Activated CD8-positive, alpha-beta memory T cell treated with anti-CD3 and anti-CD28 coated beads, Interleukin-2, amount 50 U/mL, for 24 hours (primary cell): ENCODE measurements around the gene PDE4B.

Experiments
- DNase-seq: peaks from one replicate; pipeline ENCODE4 v3.0.0-alpha.2; 2020; ENCODE audit errors: extremely low read depth

Gene PDE4B

GRCh38 chr1:66240491-66241484, 448.1 kb downstream of the PDE4B start:
- no peak for DNase-seq

GRCh38 chr1:66242646-66243547, 450.2 kb downstream of the PDE4B start:
- peak; percentile 30 for DNase-seq

GRCh38 chr1:66243548-66244130, 450.9 kb downstream of the PDE4B start:
- DNase-seq = no peak

- no peak for DNase-seq
Observed at GRCh38 chr1:66244429-66244828, 451.7 kb downstream of the PDE4B start.

GRCh38 chr1:66245691-66246090, 453.0 kb downstream of the PDE4B start:
- DNase-seq = no peak

- no peak for DNase-seq
Observed at GRCh38 chr1:66246351-66247269, 453.9 kb downstream of the PDE4B start.

- no peak for DNase-seq
Observed at GRCh38 chr1:66247415-66248208, 454.9 kb downstream of the PDE4B start.

GRCh38 chr1:66248257-66248656, 455.6 kb downstream of the PDE4B start:
- no peak for DNase-seq

GRCh38 chr1:66248746-66249145, 456.1 kb downstream of the PDE4B start:
- DNase-seq = no peak

GRCh38 chr1:66250075-66250474, 457.4 kb downstream of the PDE4B start:
- no peak for DNase-seq

GRCh38 chr1:66250478-66250877, 457.8 kb downstream of the PDE4B start:
- no peak for DNase-seq

GRCh38 chr1:66251546-66251945, 458.9 kb downstream of the PDE4B start:
- DNase-seq = no peak

- no peak for DNase-seq
Observed at GRCh38 chr1:66253330-66253921, 460.7 kb downstream of the PDE4B start.

GRCh38 chr1:66254785-66255184, 462.1 kb downstream of the PDE4B start:
- DNase-seq = no peak

- no peak for DNase-seq
Observed at GRCh38 chr1:66256629-66257572, 464.2 kb downstream of the PDE4B start.

- no peak for DNase-seq
Observed at GRCh38 chr1:66258404-66259105, 465.9 kb downstream of the PDE4B start.

- DNase-seq = no peak
Observed at GRCh38 chr1:66261364-66261763, 468.7 kb downstream of the PDE4B start.
